BLaER1 treated with 17β-estradiol and CSF1 and Interleukin-3, amounts not matched to agents 10 nM and 100 nM (cell line): ENCODE data around the gene TAC3.
"Not testable (repeated sequence)": the region's sequence is repeated elsewhere in the genome, so short reads cannot be mapped to it uniquely, and the experiment has no call there.

Experiments
- H3K27ac ChIP-seq, 11 experiments: shearing (Covaris generic); formaldehyde crosslinking; 2 replicates each; pipeline ENCODE4 v1.8.1; 2022
- H3K27me3 ChIP-seq, 11 experiments: shearing (Covaris generic); formaldehyde crosslinking; 2 replicates each; pipeline ENCODE4 v1.8.1; 2022
- H3K36me3 ChIP-seq, 11 experiments: shearing (Covaris generic); formaldehyde crosslinking; 2 replicates each; pipeline ENCODE4 v1.8.1; 2022
- H3K4me1 ChIP-seq, 10 experiments: shearing (Covaris generic); formaldehyde crosslinking; 2 replicates each; pipeline ENCODE4 v1.8.1; 2022
- H3K4me2 ChIP-seq, 11 experiments: shearing (Covaris generic); formaldehyde crosslinking; 2 replicates each; pipeline ENCODE4 v1.8.1; 2022
- H3K4me3 ChIP-seq, 10 experiments: shearing (Covaris generic); formaldehyde crosslinking; 2 replicates each; pipeline ENCODE4 v1.8.1; 2022
- H3K9ac ChIP-seq, 11 experiments: shearing (Covaris generic); formaldehyde crosslinking; 2 replicates each; pipeline ENCODE4 v1.8.1; 2022
- H3K9me3 ChIP-seq, 11 experiments: shearing (Covaris generic); formaldehyde crosslinking; replicated peaks in 1 of 11; 2 replicates each; pipeline ENCODE4 v1.8.1; 2022
- H4K20me1 ChIP-seq, 11 experiments: shearing (Covaris generic); formaldehyde crosslinking; 2 replicates each; pipeline ENCODE4 v1.8.1; 2022
- Cebpa-rat ChIP-seq, 11 experiments: shearing (Covaris generic); IDR thresholded peaks; 2 replicates each; pipeline ENCODE4 v1.8.1; 2022

TAC3 gene

GRCh38 chr12:56987551-56988053 lies 28.7 kb downstream of the TAC3 start:
- Histone ChIP-seq H3K27me3 (no peaks in the 10 kb centered on the region), H3K27ac (peak overlapping the region in 7 of 11 experiments; percentile 1 to 67 (median 41); a peak in 10 of 22 replicates), H3K36me3 (no peaks in the 10 kb centered on the region), H4K20me1 (no peaks in the 10 kb centered on the region), H3K4me3 (peak overlapping the region in 1 of 10 experiments; percentile 12; a peak in 1 of 20 replicates), H3K9me3 (no peaks in the 10 kb centered on the region), H3K4me2 (peak overlapping the region; percentile 61 to 89 (median 72)), H3K4me1 (peaks cover 38 to 59% (median 46%) of the 10 kb centered on the region in 10 experiments), H3K9ac (peak overlapping the region in 5 of 11 experiments; percentile 19 to 49 (median 28); a peak in 5 of 22 replicates)
- TF ChIP-seq Cebpa-rat (IDR thresholded peaks at IDR 0.05) = no peak

DNA sequence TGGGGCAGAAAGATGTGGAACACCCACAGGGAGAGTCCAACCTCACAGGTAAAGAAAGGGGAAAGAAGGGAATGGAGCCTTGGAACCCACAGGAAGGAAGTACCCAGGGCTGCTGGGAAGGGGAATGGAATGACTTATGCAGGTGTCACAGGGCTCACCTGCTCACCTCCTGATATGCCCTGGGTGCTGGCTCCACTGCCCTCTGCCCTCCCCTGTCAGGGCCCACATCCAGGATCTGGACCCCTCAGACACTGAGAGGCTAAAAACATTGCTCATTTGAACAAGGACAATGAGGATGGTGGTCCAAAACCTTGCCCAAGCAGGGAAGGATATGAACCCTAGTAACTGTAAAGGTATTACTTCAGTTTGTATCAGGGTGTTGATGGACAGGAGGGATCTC lies 29.3 kb downstream of the TAC3 start:
- Histone ChIP-seq H3K27me3 (no peaks in the 10 kb centered on the region), H3K36me3 (no peaks in the 10 kb centered on the region), H3K4me2 (peak overlapping the region in 6 of 11 experiments; percentile 71 to 89 (median 82); a peak in 11 of 22 replicates), H3K9ac (no peak overlapping the region), H3K4me3 (no peak overlapping the region), H3K27ac (no peak overlapping the region), H4K20me1 (no peaks in the 10 kb centered on the region), H3K9me3 (no peaks in the 10 kb centered on the region), H3K4me1 (peaks cover 38 to 53% (median 45%) of the 10 kb centered on the region in 10 experiments)
- TF ChIP-seq Cebpa-rat (IDR thresholded peaks at IDR 0.05) = no peak

GRCh38 chr12:56985714-56986113 lies 30.6 kb downstream of the TAC3 start:
- not testable (repeated sequence) for H3K9me3 ChIP-seq, H3K4me3 ChIP-seq, H3K4me2 ChIP-seq, H3K9ac ChIP-seq, H4K20me1 ChIP-seq, H3K36me3 ChIP-seq, H3K27ac ChIP-seq, H3K27me3 ChIP-seq
- H3K4me1 ChIP-seq = peaks cover 26 to 40% (median 32%) of the 10 kb centered on the region in 10 experiments

- H3K4me2 ChIP-seq = no peak overlapping the region
- no peak overlapping the region for H3K27ac ChIP-seq
- no peaks in the 10 kb centered on the region for H4K20me1 ChIP-seq
- H3K4me3 ChIP-seq = no peak overlapping the region
- peaks cover 13 to 24% (median 16%) of the 10 kb centered on the region in 10 experiments for H3K4me1 ChIP-seq
- no peaks in the 10 kb centered on the region; a peak in 1 of 22 replicates for H3K9me3 ChIP-seq
- TF ChIP-seq Cebpa-rat (IDR thresholded peaks at IDR 0.05) = no peak
- H3K9ac ChIP-seq = no peak overlapping the region
- no peaks in the 10 kb centered on the region for H3K36me3 ChIP-seq
- H3K27me3 ChIP-seq = no peaks in the 10 kb centered on the region
These were observed 32.9 kb downstream of the TAC3 start for GRCh38 chr12:56983386-56983785.

GRCh38 chr12:56982578-56983236 lies 33.6 kb downstream of the TAC3 start:
- H3K4me3 ChIP-seq, H3K27ac ChIP-seq, H3K4me2 ChIP-seq, H3K9me3 ChIP-seq, H4K20me1 ChIP-seq, H3K36me3 ChIP-seq, H3K9ac ChIP-seq, H3K27me3 ChIP-seq: not testable (repeated sequence)
- peaks cover 6 to 18% (median 9%) of the 10 kb centered on the region in 10 experiments for H3K4me1 ChIP-seq

GRCh38 chr12:56980941-56981530 lies 35.3 kb downstream of the TAC3 start:
- Histone ChIP-seq H3K9me3 (peaks cover 0 to 6% (median 0%) of the 10 kb centered on the region in 11 experiments; a peak in 1 of 22 replicates), H3K27me3 (no peaks in the 10 kb centered on the region), H3K4me3 (no peak overlapping the region), H4K20me1 (no peaks in the 10 kb centered on the region), H3K4me1 (peaks cover 0 to 8% (median 0%) of the 10 kb centered on the region in 10 experiments; a peak in 2 of 20 replicates), H3K36me3 (no peaks in the 10 kb centered on the region), H3K4me2 (no peak overlapping the region), H3K9ac (no peak overlapping the region), H3K27ac (no peak overlapping the region)
- TF ChIP-seq Cebpa-rat (IDR thresholded peaks at IDR 0.05) = no peak

- Histone ChIP-seq H4K20me1 (no peaks in the 10 kb centered on the region), H3K27ac (no peak overlapping the region)
- TF ChIP-seq Cebpa-rat (IDR thresholded peaks at IDR 0.05) = no peak
These were observed 36.1 kb downstream of the TAC3 start for GRCh38 chr12:56980268-56980667.

DNA sequence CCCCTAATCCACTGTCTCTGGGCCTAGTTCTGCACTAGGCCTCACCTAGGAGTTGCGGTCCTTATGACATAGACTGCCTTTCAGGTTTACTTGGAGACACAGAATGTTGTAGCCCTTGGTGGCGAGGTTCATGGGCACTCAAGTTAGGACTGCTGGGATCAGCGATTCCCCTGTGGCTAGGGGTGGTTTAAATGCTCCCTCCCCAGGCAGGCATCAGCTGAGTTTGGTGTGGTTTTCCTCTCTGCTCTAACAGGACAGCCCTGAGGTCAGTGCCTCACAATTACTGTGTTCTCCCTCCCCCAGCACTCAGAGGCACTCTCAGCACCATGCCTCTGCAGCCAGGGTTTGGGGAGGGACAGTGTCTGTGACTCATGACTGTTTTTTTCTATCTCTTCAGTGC lies 36.7 kb downstream of the TAC3 start:
- peak overlapping the region in 2 of 11 experiments; percentile 12 to 41; a peak in 3 of 22 replicates for H3K4me2 ChIP-seq
- H3K4me3 ChIP-seq = no peak overlapping the region
- H3K27ac ChIP-seq = no peak overlapping the region
- no peaks in the 10 kb centered on the region for H3K36me3 ChIP-seq
- no peak overlapping the region for H3K9ac ChIP-seq
- H3K9me3 ChIP-seq = peaks cover 0 to 6% (median 0%) of the 10 kb centered on the region in 11 experiments; a peak in 1 of 22 replicates
- H3K27me3 ChIP-seq = no peaks in the 10 kb centered on the region
- peaks cover 0 to 8% (median 0%) of the 10 kb centered on the region in 10 experiments; a peak in 2 of 20 replicates for H3K4me1 ChIP-seq
- no peak for TF ChIP-seq Cebpa-rat (IDR thresholded peaks at IDR 0.05)
- H4K20me1 ChIP-seq = no peaks in the 10 kb centered on the region

More at GRCh38 chr12:56980268-56980667, 36.1 kb downstream of the TAC3 start:
- no peak overlapping the region for H3K4me3 ChIP-seq
- H3K4me2 ChIP-seq = no peak overlapping the region
- peaks cover 0 to 6% (median 0%) of the 10 kb centered on the region in 11 experiments; a peak in 1 of 22 replicates for H3K9me3 ChIP-seq
- no peak overlapping the region for H3K9ac ChIP-seq
- H3K4me1 ChIP-seq = peaks cover 0 to 8% (median 0%) of the 10 kb centered on the region in 10 experiments; a peak in 2 of 20 replicates
- no peaks in the 10 kb centered on the region for H3K36me3 ChIP-seq
- H3K27me3 ChIP-seq = no peaks in the 10 kb centered on the region

GRCh38 chr12:56978397-56979138 lies 37.8 kb downstream of the TAC3 start:
- Histone ChIP-seq H3K9me3 (peaks cover 0 to 6% (median 0%) of the 10 kb centered on the region in 11 experiments; a peak in 1 of 22 replicates), H3K4me2 (no peak overlapping the region), H3K27me3 (no peaks in the 10 kb centered on the region), H3K4me3 (no peak overlapping the region), H3K36me3 (no peaks in the 10 kb centered on the region), H3K27ac (no peak overlapping the region), H4K20me1 (no peaks in the 10 kb centered on the region), H3K4me1 (peaks cover 0 to 8% (median 0%) of the 10 kb centered on the region in 10 experiments; a peak in 2 of 20 replicates), H3K9ac (no peak overlapping the region)
- no peak for TF ChIP-seq Cebpa-rat (IDR thresholded peaks at IDR 0.05)

DNA sequence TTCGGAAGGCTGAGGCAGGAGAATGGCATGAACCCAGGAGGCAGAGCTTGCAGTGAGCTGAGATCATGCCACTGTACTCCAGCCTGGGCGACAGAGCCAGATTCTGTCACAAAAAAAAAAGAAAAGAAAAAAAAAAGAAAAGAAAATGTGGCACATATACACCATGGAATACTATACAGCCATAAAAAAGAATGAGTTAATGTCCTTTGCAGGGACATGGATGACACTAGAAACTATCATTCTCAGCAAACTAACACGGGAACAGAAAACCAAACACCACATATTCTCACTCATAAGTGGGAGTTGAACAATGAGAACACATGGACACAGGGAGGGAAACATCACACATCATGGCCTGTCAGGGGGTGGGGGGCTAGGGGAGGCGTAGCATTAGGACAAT lies 39.0 kb downstream of the TAC3 start:
- H4K20me1 ChIP-seq, H3K27ac ChIP-seq, H3K4me1 ChIP-seq, H3K27me3 ChIP-seq, H3K4me3 ChIP-seq, H3K4me2 ChIP-seq, H3K36me3 ChIP-seq, H3K9ac ChIP-seq, H3K9me3 ChIP-seq: not testable (repeated sequence)

DNA sequence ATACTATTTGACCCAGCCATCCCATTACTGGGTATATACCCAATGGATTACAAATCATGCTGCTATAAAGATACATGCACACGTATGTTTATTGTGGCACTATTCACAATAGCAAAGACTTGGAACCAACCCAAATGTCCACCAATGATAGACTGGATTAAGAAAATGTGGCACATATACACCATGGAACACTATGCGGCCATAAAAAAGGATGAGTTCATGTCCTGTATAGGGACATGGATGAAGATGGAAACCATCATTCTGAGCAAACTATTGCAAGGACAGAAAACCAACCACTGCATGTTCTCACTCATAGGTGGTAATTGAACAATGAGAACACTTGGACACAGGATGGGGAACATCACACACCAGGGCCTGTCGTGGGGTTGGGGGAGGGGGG lies 42.1 kb downstream of the TAC3 start:
- H3K27ac ChIP-seq, H3K36me3 ChIP-seq, H3K9ac ChIP-seq, H3K9me3 ChIP-seq, H3K27me3 ChIP-seq, H4K20me1 ChIP-seq, H3K4me1 ChIP-seq, H3K4me2 ChIP-seq, H3K4me3 ChIP-seq: not testable (repeated sequence)

DNA sequence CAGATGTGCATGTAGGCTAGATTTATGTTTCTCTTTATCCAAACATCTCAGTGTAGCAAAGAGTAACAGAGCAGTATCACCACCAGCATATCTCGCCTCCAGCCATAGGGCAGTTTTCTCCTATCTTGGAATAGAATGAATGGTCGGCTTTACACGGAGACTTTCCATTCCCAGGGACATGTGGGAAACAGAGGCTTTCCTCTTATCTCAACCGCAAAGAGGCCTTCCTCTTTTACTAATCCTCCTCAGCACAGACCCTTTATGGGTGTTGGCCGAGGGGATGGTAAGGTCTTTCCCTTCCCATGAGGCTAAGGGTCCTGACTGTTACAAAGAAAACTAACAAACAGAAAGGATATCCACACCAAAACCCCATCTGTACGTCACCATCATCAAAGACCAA lies 47.4 kb downstream of the TAC3 start:
- peak overlapping the region in 4 of 11 experiments; percentile 33 to 55 (median 48); a peak in 6 of 22 replicates for H3K4me2 ChIP-seq
- peaks cover 4 to 13% (median 11%) of the 10 kb centered on the region in 11 experiments; a peak in 18 of 22 replicates for H3K9me3 ChIP-seq
- not testable (repeated sequence) for H3K4me3 ChIP-seq, H4K20me1 ChIP-seq, H3K9ac ChIP-seq, H3K27ac ChIP-seq, H3K27me3 ChIP-seq, H3K4me1 ChIP-seq, H3K36me3 ChIP-seq
